ENCODE data around the gene FBXL19. TPM values are rescaled to one million over a fixed set of nuclear protein-coding genes. Genes with fewer than 3 reads are reported as not detected.

The FBXL19 gene
- polyA plus RNA-seq, 1 donor (not counting 4 experiments of a cell fraction or from before 2014, with no cell fraction given): 10.2 TPM

- H3K4me1 ChIP-seq (ENCODE audit: control insufficient read depth, extremely low read depth, insufficient read depth, low read length): peaks cover 15% of the 10 kb centered on the region
- no peaks in the 10 kb centered on the region for H3K9me3 ChIP-seq (ENCODE audit: control insufficient read depth, low read depth, low read length)
- H3K4me3 ChIP-seq (ENCODE audit: control insufficient read depth in 2 of 3, extremely low read depth in 1 of 3, insufficient read depth in 2 of 3, low read depth in 1 of 3, low read length in 3 of 3): no peak overlapping the region
- no peaks in the 10 kb centered on the region for H3K9me1 ChIP-seq (ENCODE audit: control insufficient read depth, extremely low read depth, insufficient read depth, low read length)
- TF ChIP-seq CTCF (optimal IDR thresholded peaks at IDR 0.05 in 1 of 3, IDR thresholded peaks at IDR 0.05 in 1 of 3, conservative IDR thresholded peaks at IDR 0.05 in 1 of 3; ENCODE audit: extremely low read depth in 1 of 3, insufficient read depth in 2 of 3, low read length in 3 of 3): no peak
- TF ChIP-seq EZH2 (IDR thresholded peaks at IDR 0.05; ENCODE audit: low read length): no peak
- no peaks in the 10 kb centered on the region for H4K20me1 ChIP-seq (ENCODE audit: control insufficient read depth, extremely low read depth, insufficient read depth, low read length)
- no peak overlapping the region for H3K4me2 ChIP-seq (ENCODE audit: control insufficient read depth, extremely low read depth, insufficient read depth, low read depth, low read length)
- no peak overlapping the region for H3K9ac ChIP-seq (ENCODE audit: control insufficient read depth, extremely low read depth, insufficient read depth, low read length)
- dilution Hi-C loops (cut with MboI; ENCODE audit: extremely low pct_ligation_motif_present, low sequenced_read_pairs): no loop called here
- no peak for FAIRE-seq
- H2AFZ ChIP-seq (ENCODE audit: control insufficient read depth, low read length): no peak overlapping the region
- no peak for DNase-seq (ENCODE audit: low read depth, low spot score)
- no peaks in the 10 kb centered on the region for H3K79me2 ChIP-seq (ENCODE audit: control insufficient read depth, insufficient read depth, low read length)
- H3K27ac ChIP-seq (ENCODE audit: control insufficient read depth, insufficient read depth, low read length): no peak overlapping the region
- H3K27me3 ChIP-seq (ENCODE audit: control insufficient read depth, extremely low read depth, insufficient read depth, low read length): no peaks in the 10 kb centered on the region
- peaks cover 5 to 10% of the 10 kb centered on the region in 2 experiments for H3K36me3 ChIP-seq (ENCODE audit: control insufficient read depth in 2 of 2, extremely low read depth in 1 of 2, insufficient read depth in 2 of 2, low read length in 2 of 2)
Observed at GRCh38 chr16:30986129-30986991, 63.0 kb downstream of the FBXL19 start.

DNA sequence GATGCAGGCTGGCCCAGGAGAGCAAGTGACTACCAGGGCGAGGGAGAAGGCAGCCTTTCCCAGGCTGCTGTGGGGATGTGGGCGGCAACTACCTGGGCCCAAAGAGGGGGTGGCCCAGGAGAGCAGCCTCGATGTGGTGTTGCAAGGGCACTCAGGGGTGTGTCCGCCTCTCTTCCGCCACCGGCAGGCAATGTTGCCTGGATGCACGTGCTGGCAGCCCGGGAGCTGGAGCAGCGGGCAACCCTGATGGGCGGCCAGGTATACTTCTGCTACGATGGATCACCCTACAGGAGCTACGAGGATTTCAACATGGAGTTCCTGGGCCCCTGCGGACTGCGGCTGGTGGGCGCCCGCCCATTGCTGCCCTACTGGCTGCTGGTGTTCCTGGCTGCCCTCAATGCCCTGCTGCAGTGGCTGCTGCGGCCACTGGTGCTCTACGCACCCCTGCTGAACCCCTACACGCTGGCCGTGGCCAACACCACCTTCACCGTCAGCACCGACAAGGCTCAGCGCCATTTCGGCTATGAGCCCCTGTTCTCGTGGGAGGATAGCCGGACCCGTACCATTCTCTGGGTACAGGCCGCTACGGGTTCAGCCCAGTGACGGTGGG is 64.3 kb downstream of the FBXL19 start:
- Histone ChIP-seq H3K36me3 (ENCODE audit: control insufficient read depth in 2 of 2, extremely low read depth in 1 of 2, insufficient read depth in 2 of 2, low read length in 2 of 2) (peaks cover 4 to 5% of the 10 kb centered on the region in 2 experiments), H4K20me1 (ENCODE audit: control insufficient read depth, extremely low read depth, insufficient read depth, low read length) (no peaks in the 10 kb centered on the region), H3K27ac (ENCODE audit: control insufficient read depth, insufficient read depth, low read length) (no peak overlapping the region), H3K9ac (ENCODE audit: control insufficient read depth, extremely low read depth, insufficient read depth, low read length) (no peak overlapping the region), H2AFZ (ENCODE audit: control insufficient read depth, low read length) (no peak overlapping the region), H3K4me3 (ENCODE audit: control insufficient read depth in 2 of 3, extremely low read depth in 1 of 3, insufficient read depth in 2 of 3, low read depth in 1 of 3, low read length in 3 of 3) (no peak overlapping the region), H3K27me3 (ENCODE audit: control insufficient read depth, extremely low read depth, insufficient read depth, low read length) (no peaks in the 10 kb centered on the region), H3K4me2 (ENCODE audit: control insufficient read depth, extremely low read depth, insufficient read depth, low read depth, low read length) (no peak overlapping the region), H3K4me1 (ENCODE audit: control insufficient read depth, extremely low read depth, insufficient read depth, low read length) (peaks cover 11% of the 10 kb centered on the region), H3K9me3 (ENCODE audit: control insufficient read depth, low read depth, low read length) (no peaks in the 10 kb centered on the region), H3K9me1 (ENCODE audit: control insufficient read depth, extremely low read depth, insufficient read depth, low read length) (no peaks in the 10 kb centered on the region), H3K79me2 (ENCODE audit: control insufficient read depth, insufficient read depth, low read length) (no peaks in the 10 kb centered on the region)
- dilution Hi-C loops (cut with MboI; ENCODE audit: extremely low pct_ligation_motif_present, low sequenced_read_pairs): no loop called here
- TF ChIP-seq EZH2 (IDR thresholded peaks at IDR 0.05; ENCODE audit: low read length): no peak
- TF ChIP-seq CTCF (optimal IDR thresholded peaks at IDR 0.05 in 1 of 3, IDR thresholded peaks at IDR 0.05 in 1 of 3, conservative IDR thresholded peaks at IDR 0.05 in 1 of 3; ENCODE audit: extremely low read depth in 1 of 3, insufficient read depth in 2 of 3, low read length in 3 of 3): no peak
- FAIRE-seq (no peak), DNase-seq (ENCODE audit: low read depth, low spot score) (no peak)
